Lower lobe of right lung (tissue), 2 donors: ENCODE results near the gene COMT. TPM values are rescaled to one million over a fixed set of nuclear protein-coding genes. Genes with fewer than 3 reads are reported as not detected.

Experiments used
- ATAC-seq, 2 donors: fragments of 200-7000 bp; cut with Tn5 transposase; one replicate each; pipeline ENCODE4 v1.9.1; 2020 to 2022; ENCODE audit warnings: mild to moderate bottlenecking in 2 of 2, moderate library complexity in 2 of 2
- DNase-seq: peaks from one replicate; pipeline ENCODE4 v3.0.0-alpha.2; 2020
- H3K27ac ChIP-seq: fragments of 200-600 bp; one replicate; pipeline ENCODE4 v1.8.0; 2022
- H3K27me3 ChIP-seq: fragments of 200-600 bp; one replicate; pipeline ENCODE4 v1.8.0; 2022; ENCODE audit warnings: low read depth
- H3K36me3 ChIP-seq: fragments of 200-600 bp; one replicate; pipeline ENCODE4 v1.8.0; 2022; ENCODE audit warnings: mild to moderate bottlenecking
- H3K4me1 ChIP-seq: fragments of 200-600 bp; one replicate; pipeline ENCODE4 v1.8.0; 2022
- H3K4me3 ChIP-seq: fragments of 200-600 bp; one replicate; pipeline ENCODE4 v1.8.0; 2022; ENCODE audit warnings: mild to moderate bottlenecking
- H3K9me3 ChIP-seq: fragments of 200-600 bp; one replicate; pipeline ENCODE4 v1.8.0; 2022
- CTCF ChIP-seq: fragments of 200-600 bp; IDR thresholded peaks from one replicate; pipeline ENCODE4 v1.8.0; 2022; ENCODE audit warnings: antibody characterized with exemption, mild to moderate bottlenecking
- intact Hi-C: fragments of 100-400 bp; cut with DNase I; formaldehyde crosslinking; loops from one replicate; pipeline ENCODE4 v1.11.0; 2022
- total RNA-seq: library from RNA; stranded (reverse); fragmentation: NEBNext Ultra II Directional; extraction: Animal tissue kit (Norgen Biotek cat#: 25700); gene quantifications from one replicate; pipeline ENCODE4 v1.2.1, GENCODE V29; 2021
- donor health status: DM: no; HTN: yes; CAD: no; lungs with severe emphysema.

COMT gene
- total RNA-seq, 1 donor from 2014 or later = 235 TPM

GRCh38 chr22:19991645-19992451 lies 50.3 kb downstream of the COMT start:
- ATAC-seq (no peak), DNase-seq (no peak)
- H3K4me3 ChIP-seq = no peak overlapping the region
- peaks cover 17% of the 10 kb centered on the region for H3K4me1 ChIP-seq
- no peaks in the 10 kb centered on the region for H3K27me3 ChIP-seq
- no peak overlapping the region for H3K27ac ChIP-seq
- TF ChIP-seq CTCF = no peak
- intact Hi-C loops = no loop called here
- H3K36me3 ChIP-seq = no peaks in the 10 kb centered on the region
- H3K9me3 ChIP-seq = no peaks in the 10 kb centered on the region

DNA sequence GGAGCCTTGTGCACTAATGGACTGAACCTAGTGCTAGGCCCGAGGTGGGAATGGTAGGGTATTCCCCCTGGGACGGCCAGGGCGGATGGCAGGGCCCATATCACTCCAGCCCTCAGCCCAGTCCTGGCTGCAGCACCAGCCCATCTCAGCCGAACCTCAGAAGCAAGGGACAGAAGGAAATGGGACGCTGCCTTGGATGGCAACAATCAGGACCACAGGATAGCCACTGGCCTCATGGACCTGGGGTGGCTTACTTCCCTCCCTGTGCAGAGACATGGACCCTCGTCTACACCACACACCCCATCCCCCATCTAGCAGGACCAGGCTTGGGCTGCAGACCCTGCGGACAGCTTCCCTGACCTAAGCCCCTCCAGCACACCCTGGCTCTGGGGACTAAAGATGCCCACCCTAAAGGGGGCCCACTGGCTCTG lies 50.9 kb downstream of the COMT start:
- Histone ChIP-seq H3K4me3 (no peak overlapping the region), H3K27ac (no peak overlapping the region), H3K9me3 (no peaks in the 10 kb centered on the region), H3K27me3 (no peaks in the 10 kb centered on the region), H3K36me3 (no peaks in the 10 kb centered on the region), H3K4me1 (peaks cover 17% of the 10 kb centered on the region)
- DNase-seq = no peak
- no peak for ATAC-seq
- intact Hi-C loops = no loop called here
- no peak for TF ChIP-seq CTCF

- H3K27ac ChIP-seq = no peak overlapping the region
These were observed 51.4 kb downstream of the COMT start for GRCh38 chr22:19992921-19993355.

DNA sequence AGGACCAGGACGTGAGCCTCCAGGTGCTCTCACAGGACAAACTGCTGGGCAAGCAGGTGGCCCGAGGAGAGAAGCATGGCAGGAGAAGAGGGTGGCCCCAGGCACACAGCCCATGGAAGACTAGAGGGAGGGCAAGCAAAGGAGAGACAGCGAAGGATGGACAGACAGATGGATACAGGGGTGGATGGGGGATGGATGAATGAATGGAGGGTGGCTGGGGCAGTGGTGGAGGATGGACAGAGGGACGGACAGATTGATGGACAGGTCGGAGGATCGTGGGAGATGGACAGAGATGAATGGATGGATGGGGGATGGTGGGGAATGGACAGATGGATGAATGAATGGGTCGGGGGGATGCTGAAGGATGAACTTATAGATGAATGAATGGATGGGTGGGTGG lies 52.4 kb downstream of the COMT start:
- intact Hi-C loops = no loop called here
- Histone ChIP-seq H3K4me1 (peaks cover 24% of the 10 kb centered on the region), H3K36me3 (no peaks in the 10 kb centered on the region), H3K9me3 (no peaks in the 10 kb centered on the region), H3K4me3 (no peak overlapping the region), H3K27ac (no peak overlapping the region), H3K27me3 (no peaks in the 10 kb centered on the region)
- ATAC-seq (no peak), DNase-seq (no peak)
- TF ChIP-seq CTCF = no peak

More at GRCh38 chr22:19992921-19993355, 51.4 kb downstream of the COMT start:
- DNase-seq = no peak
- no peaks in the 10 kb centered on the region for H3K9me3 ChIP-seq
- intact Hi-C loops = no loop called here
- H3K4me1 ChIP-seq = peaks cover 18% of the 10 kb centered on the region
- H3K4me3 ChIP-seq = no peak overlapping the region
- ATAC-seq = no peak
- no peaks in the 10 kb centered on the region for H3K36me3 ChIP-seq
- TF ChIP-seq CTCF = no peak
- no peaks in the 10 kb centered on the region for H3K27me3 ChIP-seq

GRCh38 chr22:19994851-19995610 lies 53.5 kb downstream of the COMT start:
- no peak overlapping the region for H3K27ac ChIP-seq
- no peaks in the 10 kb centered on the region for H3K9me3 ChIP-seq
- H3K4me1 ChIP-seq = peaks cover 27% of the 10 kb centered on the region
- ATAC-seq = no peak
- no peak for TF ChIP-seq CTCF
- DNase-seq = no peak
- no peaks in the 10 kb centered on the region for H3K36me3 ChIP-seq
- H3K27me3 ChIP-seq = no peaks in the 10 kb centered on the region
- no peak overlapping the region for H3K4me3 ChIP-seq
- intact Hi-C loops = no loop called here
